K562 (cell line): ENCODE data around the gene SLC6A1. TPM values are rescaled to one million over a fixed set of nuclear protein-coding genes. Genes with fewer than 3 reads are reported as not detected.
A peak's percentile ranks its signal among the peaks of the same experiment; 100 is the strongest.

ENCODE experiments used
- ATAC-seq: fragments of 200-7000 bp; cut with Tn5 transposase; 3 replicates; pipeline ENCODE4 v1.9.1; 2020; ENCODE audit warnings: moderate library complexity
- BruUV-seq: library from RNA; stranded (reverse); fragments of 400-500 nt; replicated peaks from 2 replicates; lab custom pipeline; 2021; lab: Mats Ljungman, UMichigan
- CTCF ChIA-PET: fragments of 300-600 bp; formaldehyde crosslinking; extraction: SDS; loops from one replicate; lab custom pipeline; 2021; ENCODE audit warnings: low intra/inter-chr PET ratio; lab: Yijun Ruan, JAX
- POLR2A ChIA-PET: fragments of 300-600, 350-650 bp; sonication (Branson Sonifier 250); formaldehyde crosslinking; extraction: SDS; loops from one replicate; lab custom pipeline; 2021; ENCODE audit warnings: antibody characterized with exemption, inconsistent platforms; lab: Yijun Ruan, JAX
- DNase-seq, 4 experiments: peaks; one replicate each; pipeline versions ENCODE4 v3.0.0 to v3.0.0-alpha.2; 2011 to 2018; ENCODE audit warnings: low spot score in 3 of 4, mixed read lengths in 3 of 4; ENCODE audit errors: extremely low read depth in 1 of 4
- FAIRE-seq: peaks from 2 replicates; lab custom pipeline; 2011; peaks lifted over from hg19 to GRCh38; lab: Jason Lieb, UNC
- H2AFZ ChIP-seq: 2 replicates; pipeline ENCODE4 v1.6.0; 2011; ENCODE audit warnings: low read depth, low read length, control low read depth, inconsistent platforms
- H3K27ac ChIP-seq: fragments of 200-600 bp; 3 replicates; pipeline ENCODE4 v1.8.0; 2011; ENCODE audit warnings: low read depth, mild to moderate bottlenecking, control low read depth, inconsistent platforms, low read length, moderate library complexity, mixed read lengths; ENCODE audit errors: extremely low read depth
- H3K27me3 ChIP-seq, 2 experiments: fragments of 300-600 bp in 1 of 2; 2 replicates in 1 of 2; 3 replicates in 1 of 2; pipeline versions ENCODE4 v1.6.0 to v1.8.0; 2011; ENCODE audit warnings: inconsistent platforms in 2 of 2, low read length in 2 of 2, mild to moderate bottlenecking in 1 of 2, mixed read lengths in 1 of 2, moderate library complexity in 1 of 2; ENCODE audit not compliant: control insufficient read depth in 2 of 2, insufficient read depth in 2 of 2
- H3K36me3 ChIP-seq: fragments of 300-600 bp; 3 replicates; pipeline ENCODE4 v1.8.0; 2011; ENCODE audit warnings: mild to moderate bottlenecking, low read length, inconsistent platforms; ENCODE audit not compliant: control insufficient read depth, insufficient read depth
- H3K4me1 ChIP-seq, 2 experiments: fragments of 200-600 bp in 1 of 2; replicated peaks in 1 of 2; 2 replicates in 1 of 2; 3 replicates in 1 of 2; pipeline versions ENCODE4 v1.5.1 to v1.8.0; 2011; ENCODE audit warnings: inconsistent platforms in 2 of 2, low read length in 2 of 2, mild to moderate bottlenecking in 1 of 2, mixed read lengths in 1 of 2, moderate library complexity in 1 of 2; ENCODE audit not compliant: control insufficient read depth in 2 of 2, insufficient read depth in 2 of 2
- H3K4me2 ChIP-seq: 2 replicates; pipeline ENCODE4 v1.6.1; 2011; ENCODE audit warnings: low read length, control low read depth, inconsistent platforms, mixed read lengths; ENCODE audit not compliant: insufficient read depth
- H3K4me3 ChIP-seq: fragments of 200-600 bp; sonication (generic), shearing (Covaris generic); 2 replicates; pipeline ENCODE4 v1.5.1; 2016; ENCODE audit warnings: control low read depth, inconsistent platforms
- H3K79me2 ChIP-seq: fragments of 200-600 bp; 3 replicates; pipeline ENCODE4 v1.8.0; 2011; ENCODE audit warnings: low read length, inconsistent platforms; ENCODE audit not compliant: control insufficient read depth, insufficient read depth
- H3K9ac ChIP-seq, 2 experiments: 2 replicates each; pipeline versions ENCODE4 v1.6.0 to v1.6.1; 2011; ENCODE audit warnings: low read depth in 2 of 2, low read length in 2 of 2, control low read depth in 1 of 2, inconsistent platforms in 1 of 2, mild to moderate bottlenecking in 1 of 2, mixed read lengths in 1 of 2; ENCODE audit not compliant: insufficient read depth in 1 of 2
- H3K9me1 ChIP-seq: one replicate; pipeline ENCODE4 v1.6.0; 2011; ENCODE audit warnings: inconsistent platforms, mild to moderate bottlenecking, low read length, moderate library complexity; ENCODE audit not compliant: control insufficient read depth, insufficient read depth
- H3K9me3 ChIP-seq: replicated peaks from 2 replicates; pipeline ENCODE4 v1.5.1; 2011; ENCODE audit warnings: low read depth, low read length, inconsistent platforms; ENCODE audit not compliant: control insufficient read depth, insufficient read depth
- H4K20me1 ChIP-seq: replicated peaks from 2 replicates; pipeline ENCODE4 v1.6.1; 2011; ENCODE audit warnings: low read length, inconsistent platforms, mixed read lengths; ENCODE audit not compliant: control insufficient read depth, insufficient read depth
- CEBPG ChIP-seq, 3 experiments: fragments of 200-800 bp in 1 of 3; sonication (Bioruptor generic) in 1 of 3; sonication (generic) in 1 of 3; formaldehyde crosslinking in 1 of 3; IDR thresholded peaks in 2 of 3; conservative IDR thresholded peaks in 1 of 3; 2 replicates each; pipeline versions ENCODE4 v1.6.1 to v1.8.0; 2016 to 2022; ENCODE audit warnings: missing compliant biosample characterization in 2 of 3, missing genetic modification characterization in 2 of 3, mild to moderate bottlenecking in 1 of 3, missing genetic modification reagents in 1 of 3
- CTBP1 ChIP-seq: fragments of 450-650 bp; IDR thresholded peaks from 2 replicates; pipeline ENCODE4 v1.6.1; 2016; ENCODE audit warnings: borderline replicate concordance
- CTCF ChIP-seq, 3 experiments: IDR thresholded peaks in 2 of 3; conservative IDR thresholded peaks in 1 of 3; 2 replicates each; pipeline ENCODE4 v1.5.1; 2011 to 2012; ENCODE audit warnings: low read length in 3 of 3, mild to moderate bottlenecking in 3 of 3, control low read depth in 2 of 3, improper control_type of control experiment in 1 of 3, inconsistent platforms in 1 of 3, low read depth in 1 of 3, mixed read lengths in 1 of 3, moderate library complexity in 1 of 3; ENCODE audit not compliant: insufficient read depth in 2 of 3
- CXXC5 ChIP-seq: fragments of 250-450 bp; sonication (Bioruptor Pico); IDR thresholded peaks from 2 replicates; pipeline ENCODE4 v1.8.0; 2022; ENCODE audit warnings: inconsistent platforms, mild to moderate bottlenecking, moderate library complexity
- E2F3 ChIP-seq: fragments of 250-450 bp; sonication (Bioruptor Pico); IDR thresholded peaks from 2 replicates; pipeline ENCODE4 v1.4.0; 2020; ENCODE audit warnings: mild to moderate bottlenecking
- HMGN3 ChIP-seq: IDR thresholded peaks from 2 replicates; pipeline ENCODE4 v1.6.1; 2011; ENCODE audit warnings: borderline replicate concordance, low read depth, mild to moderate bottlenecking, mixed read lengths, low read length; ENCODE audit not compliant: insufficient read length; ENCODE audit errors: extremely low read depth
- LARP7 ChIP-seq: fragments of 450-650 bp; IDR thresholded peaks from 2 replicates; pipeline ENCODE4 v1.6.1; 2016
- NFRKB ChIP-seq: fragments of 450-650 bp; IDR thresholded peaks from 2 replicates; pipeline ENCODE4 v1.6.1; 2016; ENCODE audit warnings: low read depth
- POLR2A ChIP-seq: fragments of 450-650 bp; conservative IDR thresholded peaks from 2 replicates; pipeline ENCODE4 v1.6.1; 2016
- RAD21 ChIP-seq, 2 experiments: fragments of 250-450 bp in 1 of 2; fragments of 450-650 bp in 1 of 2; sonication (Bioruptor Pico) in 1 of 2; formaldehyde crosslinking in 1 of 2; IDR thresholded peaks in 1 of 2; conservative IDR thresholded peaks in 1 of 2; 2 replicates each; pipeline versions ENCODE4 v1.4.0 to v1.8.0; 2020 to 2022; ENCODE audit warnings: mild to moderate bottlenecking in 2 of 2, moderate library complexity in 1 of 2
- RBM14 ChIP-seq: fragments of 200-400 bp; formaldehyde crosslinking; IDR thresholded peaks from 2 replicates; pipeline ENCODE4 v1.6.1; 2018; ENCODE audit warnings: low read depth, mild to moderate bottlenecking, low read length, moderate library complexity, borderline replicate concordance; ENCODE audit not compliant: insufficient read depth
- SMAD3 ChIP-seq: fragments of 450-650 bp; formaldehyde crosslinking; conservative IDR thresholded peaks from 2 replicates; pipeline ENCODE4 v1.4.0; 2020; ENCODE audit warnings: mild to moderate bottlenecking
- ZBTB7A ChIP-seq: IDR thresholded peaks from 2 replicates; pipeline ENCODE4 v1.6.1; 2011; ENCODE audit warnings: low read depth, mild to moderate bottlenecking, low read length, moderate library complexity, borderline replicate concordance; ENCODE audit not compliant: control insufficient read depth
- ZFPM2 ChIP-seq: fragments of 250-450 bp; sonication (Bioruptor Pico); IDR thresholded peaks from 2 replicates; pipeline ENCODE4 v1.5.1; 2022; ENCODE audit warnings: mild to moderate bottlenecking
- ZNF239 ChIP-seq: fragments of 250-450 bp; sonication (Bioruptor Pico); IDR thresholded peaks from 2 replicates; pipeline ENCODE4 v1.4.0; 2020; ENCODE audit warnings: mild to moderate bottlenecking
- ZNF592 ChIP-seq: fragments of 450-650 bp; IDR thresholded peaks from 2 replicates; pipeline ENCODE4 v1.6.1; 2017; ENCODE audit warnings: antibody characterized with exemption, mild to moderate bottlenecking
- ZNF717 ChIP-seq: fragments of 250-450 bp; sonication (Bioruptor Pico); IDR thresholded peaks from 2 replicates; pipeline ENCODE4 v1.5.0; 2021
- WGBS: fragments of 100-300 bp; shearing (Covaris generic); methylation state at CpG from one replicate; pipeline ENCODE4 v1.1.6; 2016; ENCODE audit warnings: low coverage, mixed read lengths; ENCODE audit not compliant: insufficient coverage; ENCODE audit errors: missing lambda C conversion rate; 5-methylcytosine and 5-hydroxymethylcytosine counted together
- in situ Hi-C: fragments of 300-500 bp; cut with MboI; formaldehyde crosslinking; loops from 4 replicates; pipeline ENCODE4 v1.15.0; 2018; ENCODE audit warnings: inconsistent platforms, mixed read lengths
- intact Hi-C: fragments of 100-400 bp; cut with micrococcal nuclease; formaldehyde crosslinking; loops from 2 replicates; pipeline ENCODE4 v1.14.2; 2022
- polyA plus RNA-seq, 8 experiments: library from polyadenylated mRNA; depleted of rRNA in 4 of 8; stranded (reverse) in 5 of 8; unstranded in 3 of 8; fragments of >200 nt; fragmentation: Nextera tagmentation in 2 of 8; fragmentation: Illumina TruSeq in 1 of 8; extraction: Ambion mirVana in 2 of 8; extraction: Trizol in 1 of 8; gene quantifications; 2 replicates each; pipeline versions ENCODE4 v1.2.1 to v1.2.3, GENCODE V29; 2011 to 2014; ENCODE audit warnings: inconsistent platforms in 1 of 8, missing spikeins in 1 of 8
- total RNA-seq, 7 experiments: library from RNA; depleted of rRNA in 6 of 7; stranded (reverse); fragments of >200 nt in 6 of 7; fragmentation: Illumina TruSeq in 2 of 7; extraction: Trizol in 2 of 7; gene quantifications; 2 replicates each; pipeline versions ENCODE4 v1.2.1 to v1.2.3, GENCODE V29; 2011 to 2021; ENCODE audit warnings: low replicate concordance in 1 of 7

The SLC6A1 gene
- total and polyA plus RNA-seq, 9 of the 15 experiments (the other 6 are each of a cell fraction or from before 2014, with no cell fraction given): not detected

DNA sequence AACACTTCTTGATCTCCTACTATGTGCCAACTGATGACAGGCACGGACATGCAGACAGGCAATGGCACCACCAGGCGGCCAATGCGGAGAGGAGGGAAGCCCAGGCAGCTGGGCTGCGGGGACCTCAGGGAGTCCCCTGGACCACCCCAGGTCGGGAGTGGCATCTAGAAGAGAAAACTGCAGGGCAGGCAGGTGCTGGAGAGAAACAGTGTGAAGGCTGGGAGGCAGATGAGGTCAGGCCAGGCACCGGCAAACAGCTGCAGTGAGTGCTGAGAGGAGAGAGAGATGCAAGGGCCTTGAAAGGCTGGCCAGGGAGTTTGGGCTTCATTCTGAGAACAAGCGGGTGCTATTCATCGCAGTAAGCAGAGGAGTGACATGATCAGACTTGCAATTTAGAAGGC is 29.1 kb downstream of the SLC6A1 start:
- no peaks in the 10 kb centered on the region for H3K9me3 ChIP-seq
- no peak overlapping the region for H3K4me3 ChIP-seq
- POLR2A ChIA-PET: no interaction called here
- H3K9ac ChIP-seq: no peak overlapping the region
- DNase-seq (no peak), FAIRE-seq (no peak), ATAC-seq (no peak)
- no TSS peak for BruUV-seq
- intact Hi-C loops: no loop called here
- H3K27me3 ChIP-seq: peaks cover 13 to 57% of the 10 kb centered on the region in 2 experiments; a peak in 4 of 5 replicates
- no peak overlapping the region for H3K27ac ChIP-seq
- H3K4me2 ChIP-seq: no peak overlapping the region
- H2AFZ ChIP-seq: no peak overlapping the region
- 0 out of 5 replicates have a peak, but pooled peaks cover 0 to 3% of the 10 kb centered on the region in 2 experiments for H3K4me1 ChIP-seq
- CTCF ChIA-PET: no interaction called here
- H4K20me1 ChIP-seq: peaks cover 18% of the 10 kb centered on the region; the same call in 1 of the 2 replicates
- no peaks in the 10 kb centered on the region for H3K79me2 ChIP-seq
- 2% methylated on average over 8 of the region's 8 CpGs for WGBS
- no peaks in the 10 kb centered on the region for H3K36me3 ChIP-seq
- H3K9me1 ChIP-seq: no peaks in the 10 kb centered on the region
- in situ Hi-C loops: no loop called here
- TF ChIP-seq ZFPM2 (CRISPR knock-in tag): no peak
- TF ChIP-seq CEBPG (CRISPR knock-in tag; IDR thresholded peaks at IDR 0.05): no peak
- TF ChIP-seq CEBPG (tag; conservative IDR thresholded peaks at IDR 0.05 in 1 of 2, IDR thresholded peaks at IDR 0.05 in 1 of 2): no peak
- no peak for TF ChIP-seq ZNF239 (CRISPR knock-in tag)
- TF ChIP-seq CTCF (IDR thresholded peaks at IDR 0.05 in 2 of 3, conservative IDR thresholded peaks at IDR 0.05 in 1 of 3; ENCODE audit: insufficient read depth in 2 of 3, low read depth in 1 of 3, low read length in 3 of 3): 0 out of 6 replicates have a peak, but pooled peaks of 1 of the 3 experiments have one; percentile 11
- no peak for TF ChIP-seq POLR2A
- no peak for TF ChIP-seq CXXC5 (CRISPR knock-in tag)
- no peak for TF ChIP-seq HMGN3
- no peak for TF ChIP-seq ZBTB7A
- peak in 1 of 2 experiments; percentile 10; a peak in 1 of 4 replicates for TF ChIP-seq RAD21 (CRISPR knock-in tag; conservative IDR thresholded peaks at IDR 0.05 in 1 of 2, IDR thresholded peaks at IDR 0.05 in 1 of 2)
- no peak for TF ChIP-seq RBM14
- TF ChIP-seq CTBP1: no peak
- no peak for TF ChIP-seq LARP7
- no peak for TF ChIP-seq NFRKB
- no peak for TF ChIP-seq SMAD3 (CRISPR knock-in tag)
- no peak for TF ChIP-seq E2F3 (CRISPR knock-in tag)
- no peak for TF ChIP-seq ZNF717
- TF ChIP-seq ZNF592: no peak
